SK-MEL-5 (cell line): ENCODE data around the gene HEXD. TPM values are rescaled to one million over a fixed set of nuclear protein-coding genes. Genes with fewer than 3 reads are reported as not detected.
"Not testable (repeated sequence)": the region's sequence is repeated elsewhere in the genome, so short reads cannot be mapped to it uniquely, and the experiment has no call there.

Source experiments
- DNase-seq: peaks from one replicate; pipeline ENCODE4 v3.0.0-alpha.2; 2016; ENCODE audit warnings: low read depth, low spot score
- in situ Hi-C: cut with HindIII; loops from 2 replicates; pipeline ENCODE4 v1.10.0; 2016; ENCODE audit warnings: low sequenced_read_pairs, high pct_unique_total_duplicates, low pct_unique_long_range_greater_than_20kb
- total RNA-seq: library from RNA; depleted of rRNA; stranded (reverse); fragments of >200 nt; shearing (Covaris generic); gene quantifications from 2 replicates; pipeline ENCODE4 v1.2.3, GENCODE V29; 2014

HEXD gene
- total RNA-seq, 1 experiment from 2014 or later = 4.4 TPM

GRCh38 chr17:82380860-82381702 is 37.1 kb upstream of the HEXD start:
- DNase-seq = peak; percentile 13
- in situ Hi-C loops = no loop called here

GRCh38 chr17:82381703-82382009 is 36.5 kb upstream of the HEXD start:
- DNase-seq, in situ Hi-C loops: not testable (repeated sequence)

GRCh38 chr17:82382220-82382932 is 35.8 kb upstream of the HEXD start:
- in situ Hi-C loops, DNase-seq: not testable (repeated sequence)

GRCh38 chr17:82382933-82383255 is 35.3 kb upstream of the HEXD start:
- DNase-seq = no peak
- in situ Hi-C loops = no loop called here

- in situ Hi-C loops = no loop called here
- no peak for DNase-seq
These were observed 34.7 kb upstream of the HEXD start for GRCh38 chr17:82383411-82383810.

- DNase-seq = no peak
- in situ Hi-C loops = no loop called here
These were observed 34.0 kb upstream of the HEXD start for GRCh38 chr17:82384051-82384729.

- in situ Hi-C loops = no loop called here
- DNase-seq = no peak
These were observed 33.2 kb upstream of the HEXD start for GRCh38 chr17:82384730-82385481.

- in situ Hi-C loops = no loop called here
- DNase-seq = no peak
These were observed 32.4 kb upstream of the HEXD start for GRCh38 chr17:82385559-82386254.

- in situ Hi-C loops = no loop called here
These were observed 31.8 kb upstream of the HEXD start for GRCh38 chr17:82386255-82386831.

GRCh38 chr17:82386881-82387704 is 31.1 kb upstream of the HEXD start:
- no peak for DNase-seq
- in situ Hi-C loops = no loop called here

More at GRCh38 chr17:82386255-82386831, 31.8 kb upstream of the HEXD start:
- DNase-seq = no peak

- in situ Hi-C loops = no loop called here
These were observed 30.4 kb upstream of the HEXD start for GRCh38 chr17:82387705-82388106.

GRCh38 chr17:82388223-82388921 is 29.8 kb upstream of the HEXD start:
- in situ Hi-C loops = no loop called here
- no peak for DNase-seq

More at GRCh38 chr17:82387705-82388106, 30.4 kb upstream of the HEXD start:
- DNase-seq = no peak

- in situ Hi-C loops = no loop called here
- DNase-seq = no peak
These were observed 29.2 kb upstream of the HEXD start for GRCh38 chr17:82388922-82389283.

GRCh38 chr17:82389379-82389778 is 28.8 kb upstream of the HEXD start:
- in situ Hi-C loops = no loop called here
- no peak for DNase-seq

GRCh38 chr17:82390015-82390859 is 27.9 kb upstream of the HEXD start:
- in situ Hi-C loops = no loop called here
- no peak for DNase-seq
